HepG2 (cell line): ENCODE results near the gene CCDC91. TPM values are rescaled to one million over a fixed set of nuclear protein-coding genes. Genes with fewer than 3 reads are reported as not detected.
"Not testable (repeated sequence)": the region's sequence is repeated elsewhere in the genome, so short reads cannot be mapped to it uniquely, and the experiment has no call there.

ENCODE experiments used
- ATAC-seq: fragments of 200-7000 bp; cut with Tn5 transposase; 3 replicates; pipeline ENCODE4 v1.9.1; 2020; ENCODE audit warnings: mild to moderate bottlenecking, moderate library complexity
- BruUV-seq: library from RNA; stranded (reverse); fragments of 400-500 nt; replicated peaks from 2 replicates; lab custom pipeline; 2021; lab: Mats Ljungman, UMichigan
- CTCF ChIA-PET: fragments of 300-600 bp; formaldehyde crosslinking; extraction: SDS; loops from one replicate; lab custom pipeline; 2021; ENCODE audit warnings: low total read pairs, inconsistent platforms, low intra/inter-chr PET ratio; lab: Yijun Ruan, JAX
- POLR2A ChIA-PET: fragments of 350-600 bp; sonication (Branson Sonifier 250); formaldehyde crosslinking; loops from one replicate; lab custom pipeline; 2020; ENCODE audit warnings: antibody characterized with exemption, inconsistent platforms; lab: Yijun Ruan, JAX
- DNase-seq: peaks from one replicate; pipeline ENCODE4 v3.0.0-alpha.2; 2015; ENCODE audit warnings: low spot score
- FAIRE-seq: peaks from 3 replicates; lab custom pipeline; 2011; peaks lifted over from hg19 to GRCh38; lab: Jason Lieb, UNC
- H2AFZ ChIP-seq: one replicate; pipeline ENCODE4 v1.6.1; 2011; ENCODE audit warnings: low read length, inconsistent platforms
- H3K27ac ChIP-seq: fragments of 300-600 bp; 3 replicates; pipeline ENCODE4 v1.8.0; 2011; ENCODE audit warnings: mixed run types, mild to moderate bottlenecking, mixed read lengths, low read length, inconsistent platforms; ENCODE audit not compliant: insufficient read depth; ENCODE audit errors: extremely low read length
- H3K27me3 ChIP-seq, 2 experiments: fragments of 200-600 bp in 1 of 2; 2 replicates in 1 of 2; 3 replicates in 1 of 2; pipeline versions ENCODE4 v1.6.0 to v1.8.0; 2011; ENCODE audit warnings: low read length in 2 of 2, mild to moderate bottlenecking in 2 of 2, moderate library complexity in 2 of 2, inconsistent platforms in 1 of 2; ENCODE audit not compliant: insufficient read depth in 2 of 2, control insufficient read depth in 1 of 2
- H3K36me3 ChIP-seq, 2 experiments: fragments of 200-600 bp in 1 of 2; replicated peaks in 1 of 2; 2 replicates in 1 of 2; 3 replicates in 1 of 2; pipeline versions ENCODE4 v1.5.1 to v1.8.0; 2011; ENCODE audit warnings: low read length in 2 of 2, inconsistent platforms in 1 of 2; ENCODE audit not compliant: insufficient read depth in 2 of 2, control insufficient read depth in 1 of 2
- H3K4me1 ChIP-seq: 2 replicates; pipeline ENCODE4 v1.5.1; 2012; ENCODE audit warnings: low read length, inconsistent platforms; ENCODE audit not compliant: insufficient read depth
- H3K4me2 ChIP-seq: 2 replicates; pipeline ENCODE4 v1.6.0; 2011; ENCODE audit warnings: low read depth, low read length, inconsistent platforms
- H3K4me3 ChIP-seq, 3 experiments: fragments of 200-600 bp in 1 of 3; sonication (generic), shearing (Covaris generic) in 1 of 3; replicated peaks in 1 of 3; 2 replicates each; pipeline ENCODE4 v1.5.1; 2011 to 2016; ENCODE audit warnings: low read length in 3 of 3, inconsistent platforms in 2 of 3, low read depth in 2 of 3, mild to moderate bottlenecking in 2 of 3, control low read depth in 1 of 3, mixed read lengths in 1 of 3; ENCODE audit not compliant: insufficient read depth in 1 of 3
- H3K79me2 ChIP-seq: one replicate; pipeline ENCODE4 v1.6.1; 2011; ENCODE audit warnings: low read length, inconsistent platforms; ENCODE audit not compliant: insufficient read depth
- H3K9ac ChIP-seq: 2 replicates; pipeline ENCODE4 v1.6.0; 2011; ENCODE audit warnings: mild to moderate bottlenecking, low read depth, low read length, inconsistent platforms; ENCODE audit not compliant: insufficient read depth
- H3K9me3 ChIP-seq: 2 replicates; pipeline ENCODE4 v1.5.1; 2012; ENCODE audit warnings: mild to moderate bottlenecking, low read length
- H4K20me1 ChIP-seq: 2 replicates; pipeline ENCODE4 v1.6.0; 2011; ENCODE audit warnings: inconsistent platforms, mild to moderate bottlenecking, low read length, moderate library complexity; ENCODE audit not compliant: insufficient read depth
- BRD4 ChIP-seq: sonication (generic); formaldehyde crosslinking; IDR thresholded peaks from 2 replicates; pipeline ENCODE4 v1.4.0; 2020; ENCODE audit warnings: missing genetic modification reagents
- HDAC6 ChIP-seq: fragments of 200-600 bp; sonication (generic); IDR thresholded peaks from 2 replicates; pipeline ENCODE4 v1.7.0; 2017; ENCODE audit warnings: mild to moderate bottlenecking, antibody characterized with exemption, low read length, low read depth
- SKI ChIP-seq: fragments of 450-650 bp; IDR thresholded peaks from one replicate; pipeline ENCODE4 v1.6.1; 2018; ENCODE audit warnings: mild to moderate bottlenecking; ENCODE audit not compliant: partially characterized antibody
- SRSF4 ChIP-seq: fragments of 200-400 bp; formaldehyde crosslinking; IDR thresholded peaks from one replicate; pipeline ENCODE4 v1.6.1; 2018; ENCODE audit warnings: mild to moderate bottlenecking, low read depth, low read length, moderate library complexity; ENCODE audit not compliant: poor library complexity, severe bottlenecking
- ZNF335 ChIP-seq: sonication (generic); formaldehyde crosslinking; IDR thresholded peaks from 2 replicates; pipeline ENCODE4 v1.4.0; 2020; ENCODE audit warnings: missing genetic modification reagents
- ZSCAN29 ChIP-seq: sonication (generic); formaldehyde crosslinking; conservative IDR thresholded peaks from 2 replicates; pipeline ENCODE4 v1.4.0; 2020; ENCODE audit warnings: mild to moderate bottlenecking, missing genetic modification reagents
- WGBS: methylation state at CpG from one replicate; pipeline ENCODE4 v1.1.6; 2017; ENCODE audit warnings: low lambda C conversion rate; 5-methylcytosine and 5-hydroxymethylcytosine counted together
- in situ Hi-C: cut with HindIII; loops from 2 replicates; pipeline ENCODE4 v1.10.0; 2017; ENCODE audit warnings: low pct_unique_long_range_greater_than_20kb; ENCODE audit not compliant: extremely low pct_ligation_motif_present
- intact Hi-C: fragments of 100-400 bp; cut with micrococcal nuclease; formaldehyde crosslinking; loops from one replicate; pipeline ENCODE4 v1.10.0; 2022; ENCODE audit not compliant: unreplicated experiment
- polyA plus RNA-seq, 8 experiments: library from polyadenylated mRNA; depleted of rRNA in 3 of 8; stranded (reverse) in 7 of 8; unstranded in 1 of 8; fragments of >200 nt; fragmentation: Illumina TruSeq in 4 of 8; extraction: Trizol in 4 of 8; gene quantifications; 2 replicates each; pipeline versions ENCODE4 v1.2.1 to v1.2.3, GENCODE V29; 2011 to 2016; ENCODE audit warnings: low read depth in 4 of 8, missing spikeins in 1 of 8, mixed read lengths in 1 of 8; ENCODE audit not compliant: insufficient read depth in 1 of 8
- total RNA-seq, 5 experiments: library from RNA; depleted of rRNA; stranded (reverse); fragments of >200 nt; fragmentation: Illumina TruSeq; extraction: Trizol; gene quantifications; 2 replicates each; pipeline ENCODE4 v1.2.3, GENCODE V29; 2016; ENCODE audit warnings: low read depth in 1 of 5
- TF ChIP-seq, protein P1 (sequence below): sonication (generic); formaldehyde crosslinking; IDR thresholded peaks from 2 replicates; pipeline ENCODE4; 2020; ENCODE audit warnings: missing genetic modification reagents, mild to moderate bottlenecking, borderline replicate concordance

Gene CCDC91
- total and polyA plus RNA-seq, 2 of the 13 experiments (the other 11 are each of a cell fraction or from before 2014, with no cell fraction given) = 9.8 to 15.8 TPM

DNA sequence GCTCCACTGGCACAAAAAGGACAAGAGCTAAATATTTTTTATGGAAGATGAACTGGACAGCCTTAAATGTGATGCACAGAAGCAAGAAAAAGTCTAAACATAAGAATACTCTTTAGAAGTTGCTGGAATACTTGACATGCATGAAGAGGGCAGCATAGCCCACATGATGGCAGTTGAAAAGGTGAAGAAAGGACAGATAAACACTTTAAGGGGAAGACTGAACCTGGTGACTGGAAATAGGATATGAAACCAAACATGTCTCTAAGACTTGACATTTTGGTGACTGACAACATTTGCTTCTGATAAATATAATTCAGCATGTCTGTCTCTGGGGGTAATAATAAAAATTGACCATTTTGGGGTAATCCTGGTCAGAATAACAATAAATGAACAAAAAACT, 273.1 kb downstream of the CCDC91 start:
- Histone ChIP-seq H3K4me2 (no peak overlapping the region), H3K9me3 (no peaks in the 10 kb centered on the region), H3K9ac (no peak overlapping the region), H3K27ac (no peak overlapping the region), H3K4me3 (no peak overlapping the region), H2AFZ (no peak overlapping the region), H3K4me1 (no peaks in the 10 kb centered on the region), H3K27me3 (no peaks in the 10 kb centered on the region), H3K36me3 (no peaks in the 10 kb centered on the region), H4K20me1 (no peaks in the 10 kb centered on the region), H3K79me2 (no peaks in the 10 kb centered on the region)
- in situ Hi-C loops = no loop called here
- POLR2A ChIA-PET = no interaction called here
- no peak for ATAC-seq
- FAIRE-seq = no peak
- CTCF ChIA-PET = no interaction called here
- DNase-seq = no peak
- TF ChIP-seq BRD4 (CRISPR knock-in tag) (no peak), SKI (no peak), ZSCAN29 (CRISPR knock-in tag) (no peak), HDAC6 (no peak), SRSF4 (no peak), ZNF335 (CRISPR knock-in tag) (no peak)
- TF ChIP-seq, protein P1, sequence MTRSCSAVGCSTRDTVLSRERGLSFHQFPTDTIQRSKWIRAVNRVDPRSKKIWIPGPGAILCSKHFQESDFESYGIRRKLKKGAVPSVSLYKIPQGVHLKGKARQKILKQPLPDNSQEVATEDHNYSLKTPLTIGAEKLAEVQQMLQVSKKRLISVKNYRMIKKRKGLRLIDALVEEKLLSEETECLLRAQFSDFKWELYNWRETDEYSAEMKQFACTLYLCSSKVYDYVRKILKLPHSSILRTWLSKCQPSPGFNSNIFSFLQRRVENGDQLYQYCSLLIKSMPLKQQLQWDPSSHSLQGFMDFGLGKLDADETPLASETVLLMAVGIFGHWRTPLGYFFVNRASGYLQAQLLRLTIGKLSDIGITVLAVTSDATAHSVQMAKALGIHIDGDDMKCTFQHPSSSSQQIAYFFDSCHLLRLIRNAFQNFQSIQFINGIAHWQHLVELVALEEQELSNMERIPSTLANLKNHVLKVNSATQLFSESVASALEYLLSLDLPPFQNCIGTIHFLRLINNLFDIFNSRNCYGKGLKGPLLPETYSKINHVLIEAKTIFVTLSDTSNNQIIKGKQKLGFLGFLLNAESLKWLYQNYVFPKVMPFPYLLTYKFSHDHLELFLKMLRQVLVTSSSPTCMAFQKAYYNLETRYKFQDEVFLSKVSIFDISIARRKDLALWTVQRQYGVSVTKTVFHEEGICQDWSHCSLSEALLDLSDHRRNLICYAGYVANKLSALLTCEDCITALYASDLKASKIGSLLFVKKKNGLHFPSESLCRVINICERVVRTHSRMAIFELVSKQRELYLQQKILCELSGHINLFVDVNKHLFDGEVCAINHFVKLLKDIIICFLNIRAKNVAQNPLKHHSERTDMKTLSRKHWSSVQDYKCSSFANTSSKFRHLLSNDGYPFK (CRISPR knock-in tag) = no peak
- intact Hi-C loops = no loop called here
- BruUV-seq = no TSS peak

DNA sequence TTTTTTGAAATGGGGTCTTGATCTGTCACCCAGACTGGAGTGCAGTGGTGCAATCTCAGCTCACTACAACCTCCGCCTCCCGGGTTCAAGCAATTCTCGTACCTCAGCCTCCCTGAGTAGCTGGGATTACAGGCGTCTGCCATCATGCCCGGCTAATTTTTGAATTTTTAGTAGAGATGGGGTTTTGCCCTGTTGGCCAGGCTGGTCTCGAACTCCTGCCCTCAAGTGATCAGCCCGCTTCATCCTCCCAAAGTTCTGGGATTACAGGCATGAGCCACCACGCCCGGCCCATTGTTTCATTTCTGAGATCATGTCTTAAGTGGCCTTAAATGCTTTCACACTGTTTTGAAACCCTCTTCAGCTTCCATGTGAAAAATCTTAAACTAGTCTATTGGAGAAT, 281.5 kb downstream of the CCDC91 start:
- in situ Hi-C loops, BruUV-seq, H3K4me2 ChIP-seq: not testable (repeated sequence)

DNA sequence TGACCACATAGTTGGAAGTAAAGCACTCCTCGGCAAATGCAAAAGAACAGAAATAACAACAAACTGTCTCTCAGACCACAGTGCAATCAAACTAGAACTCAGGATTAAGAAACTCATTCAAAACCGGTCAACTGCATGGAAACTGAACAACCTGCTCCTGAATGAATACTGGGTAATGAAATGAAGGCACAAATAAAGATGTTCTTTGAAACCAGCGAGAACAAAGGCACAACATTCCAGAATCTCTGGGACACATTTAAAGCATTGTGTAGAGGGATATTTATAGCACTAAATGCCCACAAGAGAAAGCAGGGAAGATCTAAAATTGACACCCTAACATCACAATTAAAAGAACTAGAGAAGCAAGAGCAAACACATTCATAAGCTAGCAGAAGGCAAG, 285.9 kb downstream of the CCDC91 start:
- WGBS = 89% methylated on average over 3 of the region's 3 CpGs
- FAIRE-seq, BruUV-seq, H3K79me2 ChIP-seq, DNase-seq, H3K36me3 ChIP-seq, H2AFZ ChIP-seq, H3K9me3 ChIP-seq, intact Hi-C loops, H3K9ac ChIP-seq, H4K20me1 ChIP-seq, CTCF ChIA-PET, H3K4me3 ChIP-seq, POLR2A ChIA-PET, ATAC-seq, H3K4me2 ChIP-seq, in situ Hi-C loops, H3K4me1 ChIP-seq, H3K27ac ChIP-seq, H3K27me3 ChIP-seq: not testable (repeated sequence)

More for the DNA sequence above, 281.5 kb downstream of the CCDC91 start:
- POLR2A ChIA-PET, CTCF ChIA-PET, H3K27ac ChIP-seq, H2AFZ ChIP-seq, H3K79me2 ChIP-seq, H3K36me3 ChIP-seq, H3K9ac ChIP-seq, H3K4me1 ChIP-seq, H3K9me3 ChIP-seq, intact Hi-C loops, H4K20me1 ChIP-seq, H3K4me3 ChIP-seq, DNase-seq, FAIRE-seq, H3K27me3 ChIP-seq, ATAC-seq: not testable (repeated sequence)
- 92% methylated on average over 9 of the region's 9 CpGs for WGBS
